Stimulated activated CD4-positive, alpha-beta T cell treated with anti-CD3 and anti-CD28 coated beads, Interleukin-4, amount 100 ng/mL, for 48 hours (primary cell): ENCODE data around the gene TADA2B.

Experiments used
- DNase-seq, 2 donors: peaks; one replicate each; pipeline ENCODE4 v3.0.0-alpha.2; 2020; ENCODE audit warnings: low read depth in 2 of 2

The TADA2B gene

DNA sequence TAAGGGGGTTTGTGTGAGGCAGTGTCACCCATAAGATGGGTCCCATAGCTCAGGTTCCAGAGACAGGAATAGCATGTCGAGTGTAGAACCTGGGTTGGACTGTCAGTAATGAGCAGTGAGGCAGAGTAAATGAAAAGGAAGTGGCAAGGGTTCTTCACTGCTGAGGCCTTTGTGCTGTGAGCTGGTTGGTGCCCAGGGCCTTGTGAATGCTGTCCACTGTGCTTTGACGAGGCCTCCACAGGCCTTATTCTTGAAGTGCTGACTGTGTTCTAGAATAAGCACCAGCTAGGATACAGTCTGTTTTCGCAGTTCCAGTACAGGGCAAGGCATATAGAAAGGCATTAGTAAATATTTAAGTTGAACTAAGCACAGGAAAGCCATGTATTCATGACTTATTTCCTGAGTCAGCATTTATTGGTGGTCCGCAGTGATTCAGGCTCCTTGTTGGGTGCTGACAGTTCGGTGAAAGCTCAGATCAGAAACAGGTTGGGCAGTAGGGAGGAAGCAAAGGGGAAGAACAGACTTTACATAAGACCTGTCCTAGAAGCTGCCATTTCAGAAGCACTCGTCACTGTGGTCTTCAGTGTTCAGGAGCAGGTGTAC, 25.6 kb upstream of the TADA2B start:
- no peak for DNase-seq

DNA sequence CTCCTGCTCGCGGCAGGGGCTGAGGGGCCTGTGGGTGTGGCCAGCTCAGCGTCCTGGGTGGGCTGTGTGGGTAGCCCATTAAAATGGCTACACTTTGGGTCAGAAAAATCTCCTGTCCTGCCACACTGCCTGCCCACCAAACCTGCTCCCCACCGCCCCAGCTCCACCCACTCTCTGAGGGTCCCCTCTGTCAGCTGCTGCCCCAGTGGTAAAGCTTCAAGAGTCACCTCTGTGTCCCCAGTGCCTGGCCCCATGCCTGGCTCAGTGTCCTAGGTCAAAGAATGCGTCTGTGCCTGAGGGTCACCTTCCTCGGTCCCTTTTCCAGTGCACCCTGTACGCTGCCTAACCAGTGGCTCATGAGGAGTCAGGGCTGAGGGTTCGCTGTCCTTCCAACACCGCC, 24.9 kb upstream of the TADA2B start:
- no peak for DNase-seq

- DNase-seq = no peak
Observed at GRCh38 chr4:7019367-7019766, 23.8 kb upstream of the TADA2B start.

DNA sequence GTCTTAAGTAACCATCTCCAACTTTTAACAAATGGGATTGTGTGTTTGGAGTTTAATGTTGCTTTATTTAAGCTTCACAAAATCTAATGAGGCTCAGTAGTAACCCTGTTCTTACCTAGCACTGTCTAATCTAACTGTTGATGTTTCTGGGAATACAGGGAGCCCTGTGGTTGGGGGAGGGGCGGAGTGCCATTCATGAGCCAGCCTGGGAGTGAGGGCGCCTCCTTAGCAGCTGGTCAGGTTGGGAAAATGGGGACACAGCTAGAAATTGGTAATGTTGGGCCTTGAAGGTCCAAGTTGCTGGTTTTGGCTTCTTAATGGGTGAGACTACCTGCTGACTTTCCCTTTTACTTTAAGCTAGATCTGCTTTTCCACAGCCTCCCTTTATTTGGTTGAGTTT, 22.9 kb upstream of the TADA2B start:
- no peak for DNase-seq

DNA sequence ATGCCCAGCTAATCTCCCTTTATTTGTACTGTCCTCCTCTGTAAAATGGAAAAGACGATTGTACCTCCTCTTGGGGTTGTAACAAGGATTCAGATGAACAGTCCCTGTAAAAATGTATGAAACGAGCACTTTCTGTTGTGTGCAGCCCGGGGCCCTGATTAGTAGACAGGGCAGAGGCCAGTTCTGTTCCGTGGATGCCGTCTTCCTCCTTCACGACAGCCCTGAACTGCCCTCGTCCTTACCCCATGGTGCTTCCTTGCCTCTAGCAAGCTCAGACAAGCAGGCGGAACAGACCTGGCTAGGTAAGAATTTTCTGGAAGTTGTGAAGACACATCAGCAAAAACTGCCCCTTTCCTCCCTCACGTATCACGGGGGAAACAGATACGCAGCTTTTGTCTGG, 22.3 kb upstream of the TADA2B start:
- DNase-seq = no peak

DNA sequence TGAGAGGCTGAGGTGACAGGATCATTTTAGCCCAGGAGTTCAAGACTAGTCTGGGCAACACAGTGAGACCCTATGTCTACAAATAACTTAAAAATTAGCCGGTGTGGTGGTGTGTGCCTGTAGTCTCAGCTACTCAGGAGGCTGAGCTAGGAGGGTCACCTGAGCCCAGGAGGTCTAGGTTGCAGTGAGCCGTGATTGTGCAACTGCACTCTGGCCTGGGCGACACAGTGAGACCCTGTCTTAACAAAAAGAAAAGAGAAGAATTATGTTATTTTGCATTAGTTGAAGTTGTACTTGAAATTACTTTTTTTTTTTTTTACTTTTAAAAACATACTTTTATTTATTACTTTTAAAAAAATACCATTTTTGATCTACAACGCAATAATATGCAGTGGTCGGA, 21.8 kb upstream of the TADA2B start:
- no peak for DNase-seq

DNA sequence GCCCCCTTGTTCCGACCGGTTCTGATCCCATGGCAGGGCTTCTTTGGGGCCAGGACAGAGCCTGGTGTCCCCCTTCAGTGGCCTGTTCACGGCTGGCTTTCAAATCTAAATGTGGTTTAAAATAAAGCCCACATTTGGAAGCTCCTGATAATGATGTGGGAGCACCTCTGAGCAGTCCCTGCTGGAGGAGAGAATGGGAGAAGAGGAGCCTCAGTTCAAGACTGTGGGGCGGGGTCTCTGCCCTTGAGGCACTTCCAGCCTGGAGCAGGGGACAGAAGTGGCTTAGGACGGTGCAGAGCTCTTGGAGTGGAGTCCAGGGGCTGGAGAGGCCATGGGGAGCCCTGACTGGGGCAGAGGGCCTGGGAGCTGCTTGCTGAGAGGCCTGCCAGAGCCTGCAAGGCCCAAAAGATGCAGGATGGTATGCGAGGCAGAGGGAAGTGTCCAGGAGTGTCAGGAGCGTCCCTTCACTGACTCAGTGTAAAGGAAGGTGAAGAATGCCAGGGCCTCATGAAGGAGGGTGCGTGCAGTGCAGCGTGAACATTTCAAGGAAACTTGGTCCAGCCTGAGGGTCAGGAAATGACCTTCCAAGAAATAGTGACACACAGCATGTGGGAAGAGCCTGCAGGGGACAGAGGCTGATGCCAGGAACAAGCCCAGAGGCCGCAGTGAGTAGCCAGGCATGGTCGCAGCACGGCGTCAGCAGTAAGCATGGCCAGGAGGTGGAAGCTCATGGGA, 21.1 kb upstream of the TADA2B start:
- no peak for DNase-seq

DNA sequence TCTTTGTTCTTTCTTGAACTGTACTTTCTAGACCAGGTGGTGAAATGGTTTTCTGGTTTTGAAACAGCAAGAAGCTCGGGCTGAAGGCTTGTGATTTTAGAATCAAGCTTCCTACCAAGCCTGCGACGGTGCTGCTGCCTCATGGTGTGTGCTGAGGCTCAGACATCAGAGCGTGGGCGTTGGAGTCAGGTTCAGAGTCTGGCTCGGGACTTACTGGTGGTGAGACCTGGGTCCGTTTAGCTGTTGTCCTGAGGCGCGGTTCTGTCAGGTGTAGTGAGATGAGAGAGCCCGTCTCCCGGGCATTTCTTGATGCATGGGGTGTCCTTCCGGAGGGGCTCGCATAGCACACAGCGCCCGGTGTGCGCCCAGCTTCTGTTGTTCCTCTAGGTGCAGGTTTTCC, 19.7 kb upstream of the TADA2B start:
- no peak for DNase-seq

DNA sequence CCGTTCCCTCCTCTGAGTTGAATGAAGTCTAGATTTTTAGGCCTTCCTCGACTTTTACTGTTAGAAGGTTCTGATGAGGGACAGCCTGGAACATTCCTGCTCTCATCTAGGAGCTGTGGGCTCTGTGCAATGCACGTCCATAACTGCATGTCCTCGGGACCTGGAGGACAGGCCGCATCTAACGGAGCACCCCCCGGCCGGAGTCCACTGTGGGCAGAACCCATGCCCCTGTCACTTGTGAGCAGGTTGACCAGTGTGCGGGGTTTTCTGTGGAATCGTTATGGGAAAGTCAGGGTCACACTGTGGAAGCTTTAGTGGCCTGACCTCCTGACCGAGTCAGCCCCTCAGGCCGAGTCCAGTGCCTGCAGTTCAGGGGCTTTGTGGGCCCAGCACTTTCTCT, 19.3 kb upstream of the TADA2B start:
- no peak for DNase-seq

- DNase-seq = no peak
Observed at GRCh38 chr4:7024336-7024890, 18.8 kb upstream of the TADA2B start.

GRCh38 chr4:7025040-7025602, 18.1 kb upstream of the TADA2B start:
- DNase-seq = no peak

- DNase-seq = no peak
Observed at GRCh38 chr4:7026107-7026506, 17.1 kb upstream of the TADA2B start.

GRCh38 chr4:7027284-7027683, 15.9 kb upstream of the TADA2B start:
- no peak for DNase-seq

- no peak for DNase-seq
Observed at GRCh38 chr4:7027913-7028312, 15.3 kb upstream of the TADA2B start.

- no peak for DNase-seq
Observed at GRCh38 chr4:7029212-7029611, 14.0 kb upstream of the TADA2B start.

- DNase-seq = no peak
Observed at GRCh38 chr4:7029921-7030320, 13.3 kb upstream of the TADA2B start.

DNA sequence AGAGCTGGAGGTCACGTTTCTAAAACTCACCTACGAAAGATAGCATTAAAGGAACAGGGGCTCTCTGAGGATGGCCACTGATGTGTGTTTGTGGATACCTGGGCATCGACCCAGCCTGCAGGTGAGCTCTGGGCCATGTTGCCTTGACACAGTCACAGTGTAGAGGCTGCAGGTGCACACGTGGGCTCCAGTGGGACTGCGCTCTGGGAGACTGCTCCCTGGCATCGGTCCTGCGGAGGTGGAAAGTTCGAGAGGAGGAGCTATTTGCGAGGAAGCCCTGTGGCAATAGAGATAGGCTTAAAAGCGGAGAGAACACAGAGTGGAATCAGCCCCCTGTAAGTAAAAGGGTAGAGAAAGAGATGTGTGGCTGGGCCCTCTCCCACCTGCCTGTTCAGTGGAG, 12.3 kb upstream of the TADA2B start:
- no peak for DNase-seq

DNA sequence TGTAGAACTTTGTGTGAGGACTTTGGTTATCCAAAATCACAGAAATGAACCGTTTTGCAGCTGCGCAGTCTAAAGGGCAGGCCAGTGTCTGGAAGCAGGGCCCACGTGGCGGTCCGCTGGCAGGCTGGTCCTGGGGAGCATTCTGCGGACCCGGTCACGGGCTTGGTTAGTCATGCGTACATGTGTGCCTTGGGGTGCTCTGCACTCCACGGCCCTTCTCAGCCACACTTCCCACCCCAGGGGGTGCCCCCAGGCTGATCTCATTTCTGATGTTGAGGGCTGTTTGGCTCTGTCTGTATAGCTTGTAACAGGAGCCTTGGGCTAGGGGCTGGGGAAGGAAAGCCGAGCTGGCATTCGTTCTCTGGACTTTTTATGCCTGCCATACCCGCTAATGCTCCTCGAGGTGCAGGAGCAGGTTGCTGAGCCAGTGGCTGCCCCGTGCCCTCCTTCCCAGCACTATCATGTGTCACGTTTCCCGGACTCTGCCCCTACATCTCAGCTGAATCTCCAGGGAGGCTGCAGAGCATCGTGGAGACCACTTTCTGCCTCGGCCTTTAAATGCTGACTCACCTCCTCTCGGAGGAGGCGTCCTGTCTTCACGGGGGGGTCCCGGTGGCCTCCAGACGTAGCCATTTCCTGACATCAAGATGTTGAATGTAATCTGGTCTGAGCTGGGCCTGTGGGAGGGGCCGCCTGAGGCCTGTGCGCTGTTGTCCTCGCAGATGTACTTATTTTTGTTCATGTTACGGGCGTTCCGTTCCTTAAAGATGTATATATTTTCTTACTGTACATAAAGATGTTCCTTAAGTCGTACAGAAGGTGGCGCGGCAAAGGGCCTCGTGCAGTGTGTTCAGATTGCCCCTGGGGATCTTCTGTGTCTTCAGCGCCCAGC, 11.4 kb upstream of the TADA2B start:
- no peak for DNase-seq

DNA sequence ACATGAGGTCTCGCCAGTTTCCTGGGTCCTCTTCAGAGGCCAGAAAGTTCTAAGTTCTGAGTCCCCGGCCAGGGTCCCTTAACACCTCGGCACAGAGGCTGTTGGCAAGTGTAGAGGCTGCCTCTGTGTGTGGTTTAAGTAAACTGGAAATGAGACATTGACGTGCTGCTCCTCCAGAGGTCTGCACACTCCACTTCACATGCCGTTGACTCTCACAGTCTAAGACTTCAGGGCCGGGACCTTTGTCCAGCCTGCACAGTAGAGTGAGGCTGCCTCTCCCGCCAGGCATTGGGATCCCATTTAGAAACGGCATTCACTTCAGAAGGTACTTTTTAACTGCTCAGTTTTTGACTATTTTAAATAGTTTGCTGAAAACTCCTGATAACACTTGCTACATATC, 10.6 kb upstream of the TADA2B start:
- DNase-seq = no peak

DNA sequence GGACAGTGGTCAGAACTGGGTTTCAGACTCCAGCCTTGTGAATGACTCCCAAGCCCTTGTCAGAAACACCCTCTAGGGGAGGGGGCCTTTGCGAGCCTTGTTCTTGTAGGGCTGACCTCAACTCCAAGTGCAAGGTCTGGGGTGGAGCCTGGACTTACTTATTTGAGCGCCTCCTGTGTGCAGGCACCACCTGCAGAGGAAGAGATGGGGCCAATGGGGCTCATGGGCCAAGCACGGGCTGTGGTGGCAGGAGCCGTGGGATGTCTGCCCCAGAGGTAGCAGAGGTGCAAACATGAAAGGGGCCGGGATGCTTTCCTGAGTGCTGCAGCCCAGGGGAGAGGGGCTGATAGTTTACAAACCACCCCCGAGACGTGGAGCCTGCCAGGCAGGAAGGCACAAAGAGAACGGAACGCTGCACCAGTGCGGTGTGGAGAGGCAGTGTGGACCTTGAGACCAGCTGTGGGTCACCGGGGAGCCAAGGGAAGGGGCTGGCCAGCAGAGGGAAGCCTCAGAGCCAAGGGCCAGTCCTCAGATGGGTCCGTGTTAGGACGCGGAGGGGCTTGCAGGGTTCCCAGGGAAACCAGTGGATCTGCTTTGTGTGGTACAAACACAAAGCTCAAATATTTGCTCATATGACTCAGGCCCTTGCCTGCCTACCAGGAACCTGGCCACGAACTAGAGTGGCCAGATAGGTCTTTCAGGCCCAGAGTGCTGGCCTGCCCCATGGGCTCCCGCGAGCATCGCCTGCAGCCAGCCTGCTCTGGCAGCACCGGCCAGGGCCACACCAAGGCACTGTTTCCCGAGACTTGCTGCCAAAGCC, 8.7 kb upstream of the TADA2B start:
- DNase-seq = no peak

GRCh38 chr4:7037425-7037824, 5.7 kb upstream of the TADA2B start:
- DNase-seq = no peak
